Breast epithelium (tissue), 4 donors: Measurements from ENCODE around the gene NSUN5. TPM values are rescaled to one million over a fixed set of nuclear protein-coding genes. Genes with fewer than 3 reads are reported as not detected.
"Not testable (repeated sequence)": the region's sequence is repeated elsewhere in the genome, so short reads cannot be mapped to it uniquely, and the experiment has no call there.

ENCODE experiments used
- DNase-seq, 2 donors: peaks; one replicate each; pipeline ENCODE4 v3.0.0-alpha.2; 2019; ENCODE audit warnings: low spot score in 2 of 2
- H3K27ac ChIP-seq, 2 donors: fragments of 200-600 bp; sonication (generic) in 1 of 2; one replicate each; pipeline ENCODE4 v1.5.1; 2016 to 2019; ENCODE audit warnings: mild to moderate bottlenecking in 1 of 2
- H3K27me3 ChIP-seq, 2 donors: fragments of 200-600 bp; sonication (generic) in 1 of 2; one replicate each; pipeline versions ENCODE4 v1.5.1 to v1.6.0; 2017 to 2019; ENCODE audit warnings: control low read depth in 1 of 2, mild to moderate bottlenecking in 1 of 2
- H3K36me3 ChIP-seq: fragments of 200-600 bp; one replicate; pipeline ENCODE4 v1.5.1; 2019
- H3K4me1 ChIP-seq, 2 donors: fragments of 200-600 bp; sonication (generic); one replicate each; pipeline ENCODE4 v1.5.1; 2016 to 2019; ENCODE audit warnings: control low read depth in 1 of 2
- H3K4me3 ChIP-seq, 3 donors: fragments of 200-600 bp; sonication (generic); 1 replicate in 2 of 3; 2 replicates in 1 of 3; pipeline ENCODE4 v1.5.1; 2016 to 2019; ENCODE audit warnings: mild to moderate bottlenecking in 3 of 3, moderate library complexity in 2 of 3
- H3K9me3 ChIP-seq, 2 donors: fragments of 200-600 bp; sonication (generic) in 1 of 2; one replicate each; pipeline ENCODE4 v1.5.1; 2016 to 2019; ENCODE audit warnings: control low read depth in 1 of 2
- CTCF ChIP-seq, 3 donors: fragments of 450-650 bp; IDR thresholded peaks; one replicate each; pipeline ENCODE4 v1.5.1; 2016 to 2017; ENCODE audit warnings: antibody characterized with exemption in 3 of 3, mild to moderate bottlenecking in 3 of 3, moderate library complexity in 3 of 3
- POLR2A ChIP-seq: fragments of 450-650 bp; IDR thresholded peaks from one replicate; pipeline ENCODE4 v1.6.1; 2016; ENCODE audit warnings: antibody characterized with exemption, mild to moderate bottlenecking, moderate library complexity
- POLR2AphosphoS5 ChIP-seq, 3 donors: sonication (generic); formaldehyde crosslinking; IDR thresholded peaks; one replicate each; pipeline ENCODE4 v1.6.1; 2017; ENCODE audit warnings: antibody characterized with exemption in 3 of 3
- intact Hi-C: fragments of 100-400 bp; cut with DNase I; formaldehyde crosslinking; loops from one replicate; pipeline ENCODE4 v1.15.1; 2023; ENCODE audit warnings: low total_unique reads
- total RNA-seq, 3 donors: library from RNA; depleted of rRNA; stranded (reverse); fragments of >200 nt; gene quantifications; one replicate each; pipeline ENCODE4 v1.1.0, GENCODE V29; 2016

The NSUN5 gene
- total RNA-seq, 3 donors from 2014 or later: 23.3 to 28.1 (median 24.2) TPM

- Histone ChIP-seq H3K27me3 (no peaks in the 10 kb centered on the region), H3K4me1 (no peaks in the 10 kb centered on the region), H3K27ac (no peak overlapping the region), H3K4me3 (no peak overlapping the region), H3K9me3 (no peaks in the 10 kb centered on the region), H3K36me3 (no peaks in the 10 kb centered on the region)
- TF ChIP-seq POLR2AphosphoS5 (IDR thresholded peaks at IDR 0.05) (no peak), CTCF (IDR thresholded peaks at IDR 0.05) (no peak), POLR2A (no peak)
- intact Hi-C loops: no loop called here
- DNase-seq: no peak
Measured at GRCh38 chr7:73338321-73338720, 29.7 kb upstream of the NSUN5 start.

- no peak for TF ChIP-seq POLR2A
- TF ChIP-seq POLR2AphosphoS5 (IDR thresholded peaks at IDR 0.05): no peak
- no peak for TF ChIP-seq CTCF (IDR thresholded peaks at IDR 0.05)
- Histone ChIP-seq H3K4me3 (no peak overlapping the region), H3K9me3 (no peaks in the 10 kb centered on the region), H3K27me3 (no peaks in the 10 kb centered on the region), H3K27ac (no peak overlapping the region), H3K36me3 (no peaks in the 10 kb centered on the region), H3K4me1 (no peaks in the 10 kb centered on the region)
- no peak for DNase-seq
- intact Hi-C loops: no loop called here
Measured at GRCh38 chr7:73332447-73332846, 23.8 kb upstream of the NSUN5 start.

- no peak for DNase-seq
- H3K36me3 ChIP-seq: no peaks in the 10 kb centered on the region
- no peak overlapping the region for H3K27ac ChIP-seq
- no peaks in the 10 kb centered on the region for H3K27me3 ChIP-seq
- no peaks in the 10 kb centered on the region for H3K4me1 ChIP-seq
- H3K9me3 ChIP-seq: no peaks in the 10 kb centered on the region
- intact Hi-C loops: no loop called here
- TF ChIP-seq POLR2AphosphoS5 (IDR thresholded peaks at IDR 0.05) (no peak), CTCF (IDR thresholded peaks at IDR 0.05) (no peak), POLR2A (no peak)
- H3K4me3 ChIP-seq: no peak overlapping the region
Measured at GRCh38 chr7:73330772-73331171, 22.1 kb upstream of the NSUN5 start.

GRCh38 chr7:73329861-73330581, 21.4 kb upstream of the NSUN5 start:
- intact Hi-C loops: no loop called here
- Histone ChIP-seq H3K9me3 (no peaks in the 10 kb centered on the region), H3K4me1 (no peaks in the 10 kb centered on the region), H3K4me3 (no peak overlapping the region), H3K27ac (no peak overlapping the region), H3K36me3 (no peaks in the 10 kb centered on the region), H3K27me3 (no peaks in the 10 kb centered on the region)
- TF ChIP-seq POLR2A: no peak
- TF ChIP-seq CTCF (IDR thresholded peaks at IDR 0.05): no peak
- TF ChIP-seq POLR2AphosphoS5 (IDR thresholded peaks at IDR 0.05): no peak
- no peak for DNase-seq

- no peak overlapping the region for H3K4me3 ChIP-seq
- H3K27me3 ChIP-seq: no peaks in the 10 kb centered on the region
- no peak overlapping the region for H3K27ac ChIP-seq
- TF ChIP-seq POLR2A (no peak), CTCF (IDR thresholded peaks at IDR 0.05) (no peak), POLR2AphosphoS5 (IDR thresholded peaks at IDR 0.05) (no peak)
- intact Hi-C loops: no loop called here
- H3K9me3 ChIP-seq: no peaks in the 10 kb centered on the region
- no peak for DNase-seq
- H3K4me1 ChIP-seq: no peaks in the 10 kb centered on the region
- H3K36me3 ChIP-seq: no peaks in the 10 kb centered on the region
Measured at GRCh38 chr7:73328696-73329095, 20.1 kb upstream of the NSUN5 start.

- H3K4me1 ChIP-seq, H3K27me3 ChIP-seq, H3K36me3 ChIP-seq, H3K9me3 ChIP-seq, H3K27ac ChIP-seq, DNase-seq, intact Hi-C loops, H3K4me3 ChIP-seq: not testable (repeated sequence)
Measured at GRCh38 chr7:73327922-73328321, 19.3 kb upstream of the NSUN5 start, which contains the start of the genes FKBP6 and TRIM50. TSS of gene FKBP6 (plus strand) at chr7:73328161. CDS start at chr7:73328429, 268 bp downstream. TSS of gene TRIM50 (minus strand) at chr7:73328082. CDS start at chr7:73324787, 3,295 bp downstream.

- DNase-seq, H3K27ac ChIP-seq, H3K36me3 ChIP-seq, H3K4me3 ChIP-seq, H3K27me3 ChIP-seq, H3K4me1 ChIP-seq, intact Hi-C loops, H3K9me3 ChIP-seq: not testable (repeated sequence)
Measured at GRCh38 chr7:73327449-73327848, 18.8 kb upstream of the NSUN5 start.

- H3K4me3 ChIP-seq, H3K36me3 ChIP-seq, intact Hi-C loops, DNase-seq, H3K4me1 ChIP-seq, H3K9me3 ChIP-seq, H3K27me3 ChIP-seq, H3K27ac ChIP-seq: not testable (repeated sequence)
Measured at GRCh38 chr7:73325424-73325823, 16.8 kb upstream of the NSUN5 start.
